HCT116 (cell line): ENCODE data around the gene ZSCAN5C. TPM values are rescaled to one million over a fixed set of nuclear protein-coding genes. Genes with fewer than 3 reads are reported as not detected.

Experiments used
- ATAC-seq: fragments of 200-7000 bp; cut with Tn5 transposase; 2 replicates; pipeline ENCODE4 v1.9.1; 2020; ENCODE audit warnings: mild to moderate bottlenecking, moderate library complexity
- BruUV-seq: library from RNA; stranded (reverse); fragments of 400-500 nt; replicated peaks from 2 replicates; lab custom pipeline; 2021; lab: Mats Ljungman, UMichigan
- CTCF ChIA-PET: fragments of 300-600 bp; sonication (Branson Sonifier 250); formaldehyde crosslinking; loops from one replicate; lab custom pipeline; 2021; ENCODE audit warnings: antibody characterized with exemption; lab: Charles Lee
- POLR2A ChIA-PET: fragments of 300-600, 350-600 bp; sonication (Branson Sonifier 250); formaldehyde crosslinking; loops from one replicate; lab custom pipeline; 2021; ENCODE audit warnings: antibody characterized with exemption; lab: Charles Lee
- RAD21 ChIA-PET, 2 experiments: fragments of 300-600 bp; sonication (Branson Sonifier 250); formaldehyde crosslinking; loops; one replicate each; lab custom pipeline; 2023; ENCODE audit warnings: low total read pairs in 2 of 2; ENCODE audit not compliant: uncharacterized antibody in 2 of 2, unreplicated experiment in 2 of 2, low non-redundant PET in 1 of 2; lab: Charles Lee
- DNase-seq: peaks from one replicate; pipeline ENCODE4 v3.0.0-alpha.2; 2010; ENCODE audit warnings: low read depth, low spot score
- H2AFZ ChIP-seq: fragments of 200-600 bp; shearing (Covaris generic), sonication (generic); 2 replicates; pipeline ENCODE4 v1.6.1; 2017; ENCODE audit warnings: low read depth, mixed run types, mixed read lengths, antibody characterized with exemption, low read length; ENCODE audit not compliant: poor library complexity, severe bottlenecking
- H3K27ac ChIP-seq: 2 replicates; pipeline ENCODE4 v1.5.1; 2012; ENCODE audit warnings: low read depth, low read length
- H3K27me3 ChIP-seq: fragments of 200-600 bp; sonication (generic); 2 replicates; pipeline ENCODE4 v1.6.1; 2016; ENCODE audit warnings: mixed run types, low read length, mixed read lengths; ENCODE audit not compliant: insufficient read depth
- H3K36me3 ChIP-seq, 2 experiments: fragments of 200-500 bp in 1 of 2; fragments of 200-600 bp in 1 of 2; sonication (Bioruptor generic) in 1 of 2; sonication (generic) in 1 of 2; 2 replicates each; pipeline versions ENCODE4 v1.5.1 to v1.6.1; 2014 to 2016; ENCODE audit warnings: low read length in 2 of 2, inconsistent platforms in 1 of 2, mixed read lengths in 1 of 2, mixed run types in 1 of 2; ENCODE audit not compliant: insufficient read depth in 2 of 2, control insufficient read depth in 1 of 2
- H3K4me1 ChIP-seq, 2 experiments: fragments of 200-600 bp in 1 of 2; sonication (generic) in 1 of 2; 2 replicates each; pipeline versions ENCODE4 v1.5.1 to v1.6.1; 2012 to 2017; ENCODE audit warnings: low read length in 2 of 2, inconsistent platforms in 1 of 2, mild to moderate bottlenecking in 1 of 2, mixed read lengths in 1 of 2, mixed run types in 1 of 2, moderate library complexity in 1 of 2; ENCODE audit not compliant: insufficient read depth in 2 of 2, control insufficient read depth in 1 of 2
- H3K4me2 ChIP-seq: fragments of 200-600 bp; sonication (generic); 2 replicates; pipeline ENCODE4 v1.6.1; 2017; ENCODE audit warnings: mixed run types, low read length, mixed read lengths
- H3K4me3 ChIP-seq, 2 experiments: fragments of 200-600 bp in 1 of 2; sonication (generic) in 1 of 2; replicated peaks in 1 of 2; 2 replicates each; pipeline ENCODE4 v1.5.1; 2011 to 2016; ENCODE audit warnings: low read length in 2 of 2, control low read depth in 1 of 2, low read depth in 1 of 2, mild to moderate bottlenecking in 1 of 2, mixed read lengths in 1 of 2, mixed run types in 1 of 2
- H3K79me2 ChIP-seq: fragments of 200-600 bp; sonication (generic); 2 replicates; pipeline ENCODE4 v1.6.1; 2017; ENCODE audit warnings: mild to moderate bottlenecking, mixed run types, low read length, moderate library complexity, mixed read lengths; ENCODE audit not compliant: insufficient read depth
- H3K9ac ChIP-seq: fragments of 200-600 bp; sonication (generic); 2 replicates; pipeline ENCODE4 v1.6.1; 2016; ENCODE audit warnings: low read length, mixed read lengths
- H3K9me2 ChIP-seq: fragments of 200-600 bp; sonication (generic), shearing (Covaris generic); 2 replicates; pipeline ENCODE4 v1.6.1; 2017; ENCODE audit warnings: mixed run types, mild to moderate bottlenecking, moderate library complexity; ENCODE audit not compliant: insufficient read depth
- H3K9me3 ChIP-seq, 2 experiments: fragments of 200-500 bp in 1 of 2; fragments of 200-600 bp in 1 of 2; sonication (Bioruptor generic) in 1 of 2; sonication (generic) in 1 of 2; 2 replicates each; pipeline ENCODE4 v1.6.1; 2014 to 2017; ENCODE audit warnings: low read length in 2 of 2, mixed read lengths in 2 of 2, inconsistent platforms in 1 of 2, low read depth in 1 of 2, mild to moderate bottlenecking in 1 of 2, mixed run types in 1 of 2, moderate library complexity in 1 of 2; ENCODE audit not compliant: control insufficient read depth in 1 of 2, insufficient read depth in 1 of 2
- H4K20me1 ChIP-seq: fragments of 200-600 bp; sonication (generic), shearing (Covaris generic); 2 replicates; pipeline ENCODE4 v1.6.1; 2017; ENCODE audit warnings: mixed run types, mild to moderate bottlenecking, moderate library complexity; ENCODE audit not compliant: insufficient read depth
- CBX3 ChIP-seq: IDR thresholded peaks from 2 replicates; pipeline ENCODE4 v1.6.1; 2012; ENCODE audit warnings: low read depth
- EGR1 ChIP-seq: IDR thresholded peaks from 2 replicates; pipeline ENCODE4 v1.6.1; 2012; ENCODE audit warnings: low read depth
- ELF1 ChIP-seq: IDR thresholded peaks from 2 replicates; pipeline ENCODE4 v1.6.1; 2012; ENCODE audit warnings: low read depth, borderline replicate concordance
- EZH2 ChIP-seq: fragments of 200-600 bp; sonication (generic); IDR thresholded peaks from 2 replicates; pipeline ENCODE4 v1.6.1; 2017; ENCODE audit warnings: antibody characterized with exemption, mixed run types
- EZH2phosphoT487 ChIP-seq: fragments of 200-600 bp; IDR thresholded peaks from 2 replicates; pipeline ENCODE4 v1.6.1; 2018; ENCODE audit warnings: antibody characterized with exemption, borderline replicate concordance
- JUND ChIP-seq: IDR thresholded peaks from 2 replicates; pipeline ENCODE4 v1.6.1; 2012
- POLR2A ChIP-seq: IDR thresholded peaks from 2 replicates; pipeline ENCODE4 v1.7.0; 2011; ENCODE audit warnings: borderline replicate concordance; ENCODE audit not compliant: insufficient read depth, insufficient read length; ENCODE audit errors: extremely low read depth
- POLR2AphosphoS5 ChIP-seq: IDR thresholded peaks from 2 replicates; pipeline ENCODE4 v1.6.1; 2011; ENCODE audit warnings: mild to moderate bottlenecking, low read depth, low read length, moderate library complexity
- RAD21 ChIP-seq: IDR thresholded peaks from 2 replicates; pipeline ENCODE4 v1.6.1; 2012; ENCODE audit warnings: low read depth, mild to moderate bottlenecking
- SIN3A ChIP-seq: IDR thresholded peaks from 2 replicates; pipeline ENCODE4 v1.6.1; 2012; ENCODE audit warnings: low read depth
- SP1 ChIP-seq: IDR thresholded peaks from 2 replicates; pipeline ENCODE4 v1.6.1; 2012; ENCODE audit warnings: low read depth
- TCF7L2 ChIP-seq: IDR thresholded peaks from 2 replicates; pipeline ENCODE4 v1.7.0; 2011; ENCODE audit warnings: borderline replicate concordance, inconsistent platforms; ENCODE audit not compliant: insufficient read depth, insufficient read length; ENCODE audit errors: extremely low read depth
- YY1 ChIP-seq: IDR thresholded peaks from 2 replicates; pipeline ENCODE4 v1.6.1; 2011; ENCODE audit warnings: low read length, low read depth, moderate library complexity, mild to moderate bottlenecking; ENCODE audit not compliant: insufficient replicate concordance; ENCODE audit errors: extremely low read depth
- ZFX ChIP-seq: fragments of 450-650 bp; IDR thresholded peaks from 2 replicates; pipeline ENCODE4 v1.6.1; 2017
- intact Hi-C: fragments of 100-400 bp; cut with micrococcal nuclease; formaldehyde crosslinking; loops from 2 replicates; pipeline ENCODE4 v1.10.0; 2022
- total RNA-seq: library from RNA; stranded (reverse); gene quantifications from one replicate; pipeline ENCODE4 v1.2.1, GENCODE V29; 2021; ENCODE audit not compliant: unreplicated experiment
- TF ChIP-seq, protein P1 (sequence below): IDR thresholded peaks from 2 replicates; pipeline ENCODE4 v1.6.1; 2012; ENCODE audit warnings: low read depth

Gene ZSCAN5C
- total RNA-seq, 1 experiment from 2014 or later, result not detected

DNA sequence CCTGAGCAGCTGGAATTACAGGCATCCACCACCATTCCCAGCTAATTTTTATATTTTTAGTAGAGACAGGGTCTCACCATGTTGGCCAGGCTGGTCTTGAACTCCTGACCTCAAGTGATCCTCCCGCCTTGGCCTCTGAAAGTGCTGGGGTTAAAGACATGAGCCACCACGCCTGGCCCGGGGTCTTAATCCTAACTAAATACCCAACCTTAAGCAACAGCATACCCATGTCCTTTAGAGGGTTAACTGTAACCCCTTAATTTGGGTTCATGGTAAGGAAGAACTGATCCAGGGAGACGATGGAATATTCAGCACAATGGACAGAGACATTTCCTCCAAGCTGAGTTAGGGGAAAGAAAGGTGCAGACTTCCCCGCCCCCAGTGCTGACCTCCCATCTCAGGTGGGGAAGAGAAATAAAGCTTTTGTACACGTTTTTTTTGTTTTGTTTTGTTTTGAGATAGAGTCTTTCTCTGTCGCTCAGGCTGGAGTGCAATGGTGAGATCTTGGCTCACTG, 35.0 kb upstream of the ZSCAN5C start:
- Histone ChIP-seq H2AFZ (no peak overlapping the region), H3K4me2 (no peak overlapping the region), H4K20me1 (no peaks in the 10 kb centered on the region), H3K9me2 (no peaks in the 10 kb centered on the region), H3K27me3 (no peaks in the 10 kb centered on the region), H3K27ac (no peak overlapping the region), H3K9ac (no peak overlapping the region), H3K9me3 (no peaks in the 10 kb centered on the region), H3K4me3 (no peak overlapping the region), H3K79me2 (no peaks in the 10 kb centered on the region), H3K4me1 (no peaks in the 10 kb centered on the region), H3K36me3 (no peaks in the 10 kb centered on the region)
- POLR2A ChIA-PET, result no interaction called here
- RAD21 ChIA-PET, result no interaction called here
- CTCF ChIA-PET, result no interaction called here
- no peak for DNase-seq
- ATAC-seq, result no peak
- intact Hi-C loops, result no loop called here
- no TSS peak for BruUV-seq
- TF ChIP-seq RAD21 (no peak), YY1 (no peak), SP1 (no peak)
- TF ChIP-seq, protein P1, sequence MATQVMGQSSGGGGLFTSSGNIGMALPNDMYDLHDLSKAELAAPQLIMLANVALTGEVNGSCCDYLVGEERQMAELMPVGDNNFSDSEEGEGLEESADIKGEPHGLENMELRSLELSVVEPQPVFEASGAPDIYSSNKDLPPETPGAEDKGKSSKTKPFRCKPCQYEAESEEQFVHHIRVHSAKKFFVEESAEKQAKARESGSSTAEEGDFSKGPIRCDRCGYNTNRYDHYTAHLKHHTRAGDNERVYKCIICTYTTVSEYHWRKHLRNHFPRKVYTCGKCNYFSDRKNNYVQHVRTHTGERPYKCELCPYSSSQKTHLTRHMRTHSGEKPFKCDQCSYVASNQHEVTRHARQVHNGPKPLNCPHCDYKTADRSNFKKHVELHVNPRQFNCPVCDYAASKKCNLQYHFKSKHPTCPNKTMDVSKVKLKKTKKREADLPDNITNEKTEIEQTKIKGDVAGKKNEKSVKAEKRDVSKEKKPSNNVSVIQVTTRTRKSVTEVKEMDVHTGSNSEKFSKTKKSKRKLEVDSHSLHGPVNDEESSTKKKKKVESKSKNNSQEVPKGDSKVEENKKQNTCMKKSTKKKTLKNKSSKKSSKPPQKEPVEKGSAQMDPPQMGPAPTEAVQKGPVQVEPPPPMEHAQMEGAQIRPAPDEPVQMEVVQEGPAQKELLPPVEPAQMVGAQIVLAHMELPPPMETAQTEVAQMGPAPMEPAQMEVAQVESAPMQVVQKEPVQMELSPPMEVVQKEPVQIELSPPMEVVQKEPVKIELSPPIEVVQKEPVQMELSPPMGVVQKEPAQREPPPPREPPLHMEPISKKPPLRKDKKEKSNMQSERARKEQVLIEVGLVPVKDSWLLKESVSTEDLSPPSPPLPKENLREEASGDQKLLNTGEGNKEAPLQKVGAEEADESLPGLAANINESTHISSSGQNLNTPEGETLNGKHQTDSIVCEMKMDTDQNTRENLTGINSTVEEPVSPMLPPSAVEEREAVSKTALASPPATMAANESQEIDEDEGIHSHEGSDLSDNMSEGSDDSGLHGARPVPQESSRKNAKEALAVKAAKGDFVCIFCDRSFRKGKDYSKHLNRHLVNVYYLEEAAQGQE, result peak; percentile 62

DNA sequence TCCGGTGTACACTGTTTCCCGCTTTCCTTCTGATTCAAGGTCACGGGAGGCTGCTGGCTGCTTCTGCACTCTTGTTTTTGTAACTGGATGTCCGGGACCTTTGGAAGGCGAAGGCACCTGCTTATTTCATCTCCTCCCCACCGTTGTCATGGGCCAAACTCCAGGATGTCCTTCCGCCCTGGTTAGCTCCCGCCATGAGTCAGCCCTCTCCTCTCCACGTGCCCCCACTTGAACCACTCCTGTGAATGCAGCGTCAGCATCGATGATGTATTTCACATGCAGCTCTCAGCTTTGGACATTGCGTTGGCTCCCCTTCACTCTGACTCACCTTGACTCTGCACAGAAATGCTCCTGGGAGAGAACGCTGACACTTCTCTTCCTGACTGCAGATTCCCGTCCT, 31.8 kb upstream of the ZSCAN5C start:
- H3K79me2 ChIP-seq, result no peaks in the 10 kb centered on the region
- intact Hi-C loops, result no loop called here
- no peaks in the 10 kb centered on the region for H3K36me3 ChIP-seq
- RAD21 ChIA-PET, result no interaction called here
- no TSS peak for BruUV-seq
- H3K9me2 ChIP-seq, result no peaks in the 10 kb centered on the region
- no peak overlapping the region for H3K27ac ChIP-seq
- no peak overlapping the region for H2AFZ ChIP-seq
- CTCF ChIA-PET, result interaction anchor here (1.2 kb wide), 1 partner anchor 85 kb away, joined by 3 read pairs; no protein-coding TSS in a partner anchor
- DNase-seq (no peak), ATAC-seq (no peak)
- H3K9ac ChIP-seq, result no peak overlapping the region
- H3K4me1 ChIP-seq, result no peaks in the 10 kb centered on the region
- TF ChIP-seq ELF1 (no peak), CBX3 (no peak), TCF7L2 (no peak), EZH2 (no peak), POLR2A (no peak), POLR2AphosphoS5 (no peak), ZFX (no peak), JUND (no peak), SIN3A (no peak), EZH2phosphoT487 (no peak), EGR1 (no peak), RAD21 (no peak)
- TF ChIP-seq, protein P1, result no peak
- no peaks in the 10 kb centered on the region for H3K9me3 ChIP-seq
- no peaks in the 10 kb centered on the region for H4K20me1 ChIP-seq
- H3K4me3 ChIP-seq, result no peak overlapping the region
- no peak overlapping the region for H3K4me2 ChIP-seq
- no peaks in the 10 kb centered on the region for H3K27me3 ChIP-seq
- POLR2A ChIA-PET, result no interaction called here
